Loucy (cell line): ENCODE measurements around the gene SLC43A1.

Experiments
- H2AFZ ChIP-seq: fragments of 200-600 bp; sonication (generic); 2 replicates; pipeline ENCODE4 v1.6.0; 2016; ENCODE audit warnings: antibody characterized with exemption, mild to moderate bottlenecking, low read length, moderate library complexity
- H3F3A ChIP-seq: fragments of 200-600 bp; 2 replicates; pipeline ENCODE4 v1.6.0; 2016; ENCODE audit warnings: antibody characterized with exemption, low read depth, mild to moderate bottlenecking
- H3K27me3 ChIP-seq: fragments of 200-600 bp; sonication (generic); 2 replicates; pipeline ENCODE4 v1.6.1; 2014; ENCODE audit warnings: low read length, mild to moderate bottlenecking; ENCODE audit not compliant: insufficient read depth, poor library complexity, severe bottlenecking
- H3K36me3 ChIP-seq: fragments of 200-600 bp; sonication (generic); 2 replicates; pipeline ENCODE4 v1.6.1; 2016; ENCODE audit warnings: low read length; ENCODE audit not compliant: insufficient read depth
- H3K4me1 ChIP-seq: fragments of 200-600 bp; sonication (generic); 2 replicates; pipeline ENCODE4 v1.5.1; 2014; ENCODE audit warnings: low read length, mild to moderate bottlenecking; ENCODE audit not compliant: insufficient read depth, poor library complexity, severe bottlenecking
- H3K4me2 ChIP-seq: fragments of 200-600 bp; sonication (generic); 2 replicates; pipeline ENCODE4 v1.6.0; 2014; ENCODE audit warnings: antibody characterized with exemption, low read length, low read depth, mild to moderate bottlenecking; ENCODE audit not compliant: poor library complexity, severe bottlenecking
- H3K4me3 ChIP-seq: fragments of 200-600 bp; sonication (generic); 2 replicates; pipeline ENCODE4 v1.5.1; 2014; ENCODE audit warnings: low read length, mild to moderate bottlenecking, mixed read lengths; ENCODE audit not compliant: poor library complexity, severe bottlenecking
- H3K79me2 ChIP-seq: fragments of 200-600 bp; sonication (generic); 2 replicates; pipeline ENCODE4 v1.6.1; 2014; ENCODE audit warnings: low read length; ENCODE audit not compliant: insufficient read depth
- H3K9ac ChIP-seq: fragments of 200-600 bp; sonication (generic); 2 replicates; pipeline ENCODE4 v1.6.0; 2014; ENCODE audit warnings: mild to moderate bottlenecking, low read depth, low read length, moderate library complexity; ENCODE audit not compliant: poor library complexity, severe bottlenecking
- H3K9me2 ChIP-seq: fragments of 200-600 bp; sonication (generic); replicated peaks from 2 replicates; pipeline ENCODE4 v1.6.1; 2016; ENCODE audit warnings: low read depth, low read length, mixed read lengths
- H3K9me3 ChIP-seq: fragments of 200-600 bp; sonication (generic); 2 replicates; pipeline ENCODE4 v1.6.1; 2014; ENCODE audit warnings: mild to moderate bottlenecking, antibody characterized with exemption, low read length, low read depth; ENCODE audit not compliant: insufficient read depth
- H4K20me1 ChIP-seq: fragments of 200-600 bp; sonication (generic); 2 replicates; pipeline ENCODE4 v1.6.0; 2014; ENCODE audit warnings: antibody characterized with exemption, low read length, mild to moderate bottlenecking; ENCODE audit not compliant: insufficient read depth, poor library complexity, severe bottlenecking
- EZH2phosphoT487 ChIP-seq: fragments of 200-600 bp; IDR thresholded peaks from 2 replicates; pipeline ENCODE4 v1.6.1; 2018; ENCODE audit warnings: antibody characterized with exemption, mild to moderate bottlenecking, moderate library complexity, borderline replicate concordance
- TF ChIP-seq, protein P1 (sequence below): fragments of 200-600 bp; sonication (generic); conservative IDR thresholded peaks from 2 replicates; pipeline ENCODE4 v1.5.1; 2014; ENCODE audit warnings: mild to moderate bottlenecking, antibody characterized with exemption, low read length

SLC43A1 gene

DNA sequence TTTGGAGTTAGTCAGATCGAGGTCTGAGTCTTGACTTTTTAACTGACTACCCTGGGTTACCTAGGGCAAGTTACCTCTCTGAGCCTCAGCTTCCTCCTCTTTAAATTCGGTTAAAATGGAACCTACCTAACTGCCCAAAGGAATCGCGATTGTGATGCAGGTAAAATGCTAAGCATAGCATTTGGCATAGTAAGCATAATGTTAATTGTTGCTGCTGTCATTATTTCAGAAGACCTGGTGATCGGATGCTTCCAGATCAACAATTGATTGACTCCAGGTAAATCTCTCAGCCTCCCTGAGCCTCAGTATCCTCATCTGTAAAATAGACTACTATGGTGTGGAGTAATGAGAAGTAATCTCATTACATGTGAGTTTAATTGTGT is 550 bp upstream of the SLC43A1 start:
- no peak for TF ChIP-seq EZH2phosphoT487
- TF ChIP-seq, protein P1, sequence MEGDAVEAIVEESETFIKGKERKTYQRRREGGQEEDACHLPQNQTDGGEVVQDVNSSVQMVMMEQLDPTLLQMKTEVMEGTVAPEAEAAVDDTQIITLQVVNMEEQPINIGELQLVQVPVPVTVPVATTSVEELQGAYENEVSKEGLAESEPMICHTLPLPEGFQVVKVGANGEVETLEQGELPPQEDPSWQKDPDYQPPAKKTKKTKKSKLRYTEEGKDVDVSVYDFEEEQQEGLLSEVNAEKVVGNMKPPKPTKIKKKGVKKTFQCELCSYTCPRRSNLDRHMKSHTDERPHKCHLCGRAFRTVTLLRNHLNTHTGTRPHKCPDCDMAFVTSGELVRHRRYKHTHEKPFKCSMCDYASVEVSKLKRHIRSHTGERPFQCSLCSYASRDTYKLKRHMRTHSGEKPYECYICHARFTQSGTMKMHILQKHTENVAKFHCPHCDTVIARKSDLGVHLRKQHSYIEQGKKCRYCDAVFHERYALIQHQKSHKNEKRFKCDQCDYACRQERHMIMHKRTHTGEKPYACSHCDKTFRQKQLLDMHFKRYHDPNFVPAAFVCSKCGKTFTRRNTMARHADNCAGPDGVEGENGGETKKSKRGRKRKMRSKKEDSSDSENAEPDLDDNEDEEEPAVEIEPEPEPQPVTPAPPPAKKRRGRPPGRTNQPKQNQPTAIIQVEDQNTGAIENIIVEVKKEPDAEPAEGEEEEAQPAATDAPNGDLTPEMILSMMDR = no peak
- Histone ChIP-seq H2AFZ (peak overlapping the region; percentile 97), H4K20me1 (peaks cover 4% of the 10 kb centered on the region), H3K9ac (peak overlapping the region; percentile 84), H3K36me3 (no peaks in the 10 kb centered on the region), H3K4me1 (peaks cover 40% of the 10 kb centered on the region), H3K4me2 (peak overlapping the region; percentile 96), H3F3A (0 out of 2 replicates have a peak, but pooled peaks cover 12% of the 10 kb centered on the region), H3K9me3 (no peaks in the 10 kb centered on the region), H3K27me3 (no peaks in the 10 kb centered on the region), H3K9me2 (no peaks in the 10 kb centered on the region), H3K79me2 (peaks cover 32% of the 10 kb centered on the region), H3K4me3 (peak overlapping the region; percentile 98)

DNA sequence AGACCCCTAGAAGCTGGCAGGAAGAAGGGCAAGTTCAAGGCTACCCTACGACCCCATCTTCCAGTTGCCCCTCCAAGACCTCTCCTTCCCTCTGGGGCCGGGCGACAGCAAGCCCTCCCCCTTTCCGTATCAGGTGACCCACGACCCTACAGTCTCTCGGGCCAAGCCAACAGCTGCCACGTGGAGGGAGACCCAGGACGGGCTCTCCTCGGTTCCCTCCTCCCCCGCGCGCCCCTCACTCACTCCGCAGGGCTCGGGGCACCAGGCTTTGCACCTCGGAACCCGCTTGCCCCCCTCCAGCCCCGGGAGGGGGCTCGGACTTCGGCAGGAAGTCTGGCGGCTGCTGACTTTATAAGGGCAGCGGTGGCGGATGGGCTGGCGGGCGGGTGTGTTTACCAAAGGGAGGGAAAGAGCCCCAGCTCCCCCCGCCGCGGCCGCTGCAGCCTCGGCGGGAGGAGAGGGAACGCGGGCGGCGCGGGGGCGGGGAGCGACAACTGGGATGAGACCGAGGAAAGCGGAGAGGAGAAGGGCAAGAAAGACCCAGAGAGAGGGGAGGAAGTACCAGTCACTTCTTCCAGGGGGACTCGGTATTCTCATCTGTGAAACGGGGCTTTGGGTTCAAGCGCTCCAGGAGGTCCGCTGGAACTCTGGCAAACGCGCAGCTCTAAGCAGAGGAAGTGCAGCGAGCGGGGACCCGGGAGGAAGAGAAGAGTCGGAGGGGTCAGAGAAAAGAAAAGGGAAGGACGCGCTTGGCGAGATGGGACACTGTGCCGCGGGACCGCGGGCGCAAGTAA is 767 bp downstream of the SLC43A1 start:
- TF ChIP-seq, protein P1 = no peak
- TF ChIP-seq EZH2phosphoT487 = no peak
- Histone ChIP-seq H3K4me1 (peaks cover 40% of the 10 kb centered on the region), H3K9me3 (no peaks in the 10 kb centered on the region), H3F3A (0 out of 2 replicates have a peak, but pooled peaks cover 12% of the 10 kb centered on the region), H3K9ac (peak overlapping the region; percentile 84), H3K9me2 (no peaks in the 10 kb centered on the region), H3K4me3 (peak overlapping the region; percentile 98), H3K4me2 (peak overlapping the region; percentile 96), H3K36me3 (no peaks in the 10 kb centered on the region), H3K79me2 (peaks cover 35% of the 10 kb centered on the region), H2AFZ (peak overlapping the region; percentile 97), H3K27me3 (no peaks in the 10 kb centered on the region), H4K20me1 (peaks cover 4% of the 10 kb centered on the region)

DNA sequence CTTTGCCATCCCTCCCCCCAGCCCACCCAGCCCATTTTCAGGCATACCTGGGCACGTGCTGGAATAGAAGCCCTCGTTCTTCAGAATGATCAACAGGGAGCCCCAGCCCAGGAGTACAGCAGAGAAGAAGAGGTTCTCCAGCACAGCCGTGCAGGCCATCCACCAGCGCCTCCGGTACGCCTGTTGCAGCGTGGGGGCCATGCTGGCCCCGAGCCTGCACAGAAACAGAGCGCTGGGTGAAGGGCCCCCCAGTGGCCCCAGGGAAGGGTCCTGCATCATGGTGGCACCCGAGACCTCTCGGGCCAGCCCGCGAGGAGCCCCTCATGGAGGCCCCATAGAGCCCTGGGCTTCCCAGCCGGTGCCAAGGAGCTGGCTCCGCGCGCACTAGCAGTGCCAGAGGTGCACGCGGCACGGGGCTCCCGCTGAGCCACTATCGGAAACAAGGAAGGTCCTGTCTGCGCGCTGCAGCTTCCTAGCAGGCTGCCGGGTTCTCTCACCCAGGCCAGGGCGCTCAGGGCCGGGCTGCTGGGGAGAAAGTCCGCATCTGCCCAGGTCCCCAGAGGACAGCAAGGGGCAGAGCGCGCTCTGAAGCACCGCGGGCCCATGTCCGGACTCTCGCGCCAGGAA is 1.5 kb downstream of the SLC43A1 start:
- no peaks in the 10 kb centered on the region for H3K36me3 ChIP-seq
- H3K9me2 ChIP-seq = no peaks in the 10 kb centered on the region
- H3K79me2 ChIP-seq = peaks cover 36% of the 10 kb centered on the region
- TF ChIP-seq, protein P1 = no peak
- no peak for TF ChIP-seq EZH2phosphoT487
- H3K4me2 ChIP-seq = peak overlapping the region; percentile 96
- H3K27me3 ChIP-seq = no peaks in the 10 kb centered on the region
- 0 out of 2 replicates have a peak, but pooled peaks cover 12% of the 10 kb centered on the region for H3F3A ChIP-seq
- no peaks in the 10 kb centered on the region for H3K9me3 ChIP-seq
- peaks cover 4% of the 10 kb centered on the region for H4K20me1 ChIP-seq
- H3K9ac ChIP-seq = peak overlapping the region; percentile 84
- H3K4me3 ChIP-seq = peak overlapping the region; percentile 98
- H2AFZ ChIP-seq = peak overlapping the region; percentile 97
- peaks cover 40% of the 10 kb centered on the region for H3K4me1 ChIP-seq
